HG03025 (cell line): Measurements from ENCODE around the gene ETV2.

Source experiments
- ATAC-seq: cut with Tn5 transposase; IDR thresholded peaks from one replicate; pipeline ENCODE4 v1.9.1; 2021; ENCODE audit warnings: mild to moderate bottlenecking, moderate library complexity; ENCODE audit not compliant: unreplicated experiment, low FRiP score

Gene ETV2

DNA sequence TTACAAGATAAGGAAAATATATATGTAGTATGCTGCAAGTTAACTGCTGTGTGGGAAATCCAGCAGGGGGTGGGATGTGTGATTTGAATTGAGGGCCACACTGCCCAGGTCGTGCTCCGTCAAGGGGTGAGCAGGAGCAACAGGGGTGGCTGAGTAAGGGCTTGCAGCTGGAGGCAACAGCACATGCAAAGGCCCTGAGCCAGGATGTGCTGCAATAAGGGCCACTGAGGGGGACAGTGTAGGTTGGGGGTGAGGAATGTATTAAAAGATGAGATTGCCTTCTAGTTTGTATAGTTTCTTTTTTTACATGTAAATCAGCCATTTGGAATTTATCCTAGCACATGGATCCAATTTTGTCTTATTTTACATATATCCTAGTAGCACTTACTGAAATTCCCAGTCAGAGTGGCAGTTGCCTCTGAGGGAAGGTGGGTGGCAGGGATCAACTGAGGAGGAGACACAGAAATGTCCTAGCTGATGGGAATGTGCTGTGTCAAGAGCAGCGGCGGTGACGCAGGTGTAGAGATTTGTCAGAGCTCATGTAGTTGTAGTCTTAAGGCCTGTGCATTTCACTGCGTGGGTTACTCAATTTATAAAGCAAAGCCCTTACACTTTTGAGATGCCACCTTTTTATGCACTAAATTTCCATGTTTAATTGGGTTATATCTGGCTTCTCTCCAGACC is 18.1 kb upstream of the ETV2 start:
- ATAC-seq = no peak

DNA sequence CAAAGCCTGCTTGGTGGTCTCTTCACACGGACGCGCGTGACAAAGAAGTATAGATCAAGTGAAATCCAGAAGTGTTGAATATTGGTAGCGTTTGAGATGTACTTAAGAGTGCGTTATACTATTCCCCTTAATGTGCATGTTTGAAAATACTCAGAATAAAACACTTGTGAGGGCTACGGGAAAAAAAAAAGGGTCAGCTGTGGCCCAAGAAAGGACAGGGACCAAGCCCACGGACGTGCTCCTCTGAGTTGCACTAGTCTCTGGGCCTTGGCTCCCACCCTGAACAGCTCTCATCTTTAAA is 13.3 kb upstream of the ETV2 start:
- ATAC-seq = no peak

DNA sequence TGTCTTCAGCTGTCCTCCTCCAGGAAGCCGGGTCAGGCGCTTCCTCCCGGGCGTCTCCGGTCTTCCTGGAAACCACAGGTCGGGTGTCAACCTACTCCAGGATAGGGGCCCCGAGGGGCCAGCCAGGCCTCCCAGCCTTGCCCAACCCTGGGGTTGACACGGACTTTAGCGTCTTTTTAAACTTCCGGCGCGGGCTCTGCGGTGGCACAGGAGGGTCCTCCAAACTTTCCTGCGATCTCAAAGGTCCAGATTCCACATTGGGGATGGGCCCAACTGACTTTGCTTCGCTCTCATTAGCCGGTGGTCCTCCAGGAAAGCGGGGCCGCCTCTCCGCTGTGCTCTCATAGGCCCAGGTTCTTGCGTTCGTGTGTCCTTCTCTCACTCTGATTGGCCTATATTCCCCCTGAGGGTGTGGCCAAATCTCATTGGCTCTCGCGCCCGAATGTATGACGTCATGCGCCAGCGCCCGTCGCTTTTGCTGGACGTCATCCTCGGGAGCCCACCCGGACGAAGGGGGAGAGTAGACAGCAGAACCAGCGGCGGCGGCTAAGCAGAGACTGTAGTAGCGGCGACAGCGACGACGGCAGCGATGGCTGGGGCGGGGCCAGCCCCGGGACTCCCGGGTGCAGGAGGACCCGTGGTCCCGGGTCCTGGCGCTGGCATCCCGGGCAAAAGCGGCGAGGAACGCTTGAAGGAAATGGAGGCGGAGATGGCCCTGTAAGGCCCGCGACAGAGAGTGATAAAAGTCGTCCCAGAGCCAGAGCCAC is 12.8 kb upstream of the ETV2 start, which contains the start of gene RBM42:
TSS of gene RBM42 (plus strand) at position 472 of the 767 bp plus-strand sequence. CDS start at position 590, 118 bp downstream.
- ATAC-seq = peak; percentile 91

DNA sequence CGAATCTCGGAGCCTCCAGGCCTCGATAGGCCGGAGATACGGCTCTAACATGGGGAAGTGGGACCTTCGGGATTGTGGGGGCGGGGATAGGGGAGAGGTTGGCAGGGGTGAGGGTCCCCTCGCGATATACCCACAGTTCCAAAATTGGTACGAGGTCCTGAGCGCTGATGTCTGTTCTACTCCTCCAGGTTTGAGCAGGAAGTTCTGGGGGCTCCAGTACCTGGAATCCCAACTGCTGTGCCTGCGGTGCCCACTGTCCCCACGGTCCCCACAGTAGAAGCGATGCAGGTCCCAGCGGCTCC is 12.3 kb upstream of the ETV2 start:
- ATAC-seq = no peak

DNA sequence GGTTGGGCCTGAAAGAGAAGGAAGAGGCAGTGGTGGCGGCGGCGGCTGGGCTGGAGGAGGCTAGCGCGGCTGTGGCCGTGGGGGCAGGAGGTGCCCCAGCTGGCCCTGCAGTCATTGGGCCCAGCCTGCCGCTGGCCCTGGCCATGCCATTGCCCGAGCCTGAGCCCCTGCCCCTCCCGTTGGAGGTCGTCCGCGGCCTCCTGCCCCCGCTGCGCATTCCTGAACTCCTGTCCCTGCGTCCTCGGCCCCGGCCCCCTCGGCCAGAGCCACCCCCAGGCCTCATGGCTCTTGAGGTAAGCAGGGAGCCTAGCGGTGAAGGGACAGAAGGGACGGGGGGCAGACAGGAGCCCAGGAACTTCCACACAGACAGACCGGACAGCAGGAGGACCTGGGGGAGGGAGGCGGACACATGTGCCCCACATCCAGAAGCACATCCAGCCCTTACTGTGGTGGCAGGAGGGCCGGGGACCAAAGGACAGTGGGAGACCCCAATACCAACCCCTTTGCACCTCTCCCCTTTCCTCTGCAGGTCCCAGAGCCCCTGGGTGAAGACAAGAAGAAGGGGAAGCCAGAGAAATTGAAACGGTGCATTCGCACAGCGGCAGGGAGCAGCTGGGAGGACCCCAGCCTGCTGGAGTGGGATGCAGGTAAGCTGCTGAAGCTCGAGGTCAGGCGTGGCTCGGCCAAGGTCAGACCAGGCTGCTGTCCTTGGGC is 7.7 kb upstream of the ETV2 start:
- no peak for ATAC-seq

DNA sequence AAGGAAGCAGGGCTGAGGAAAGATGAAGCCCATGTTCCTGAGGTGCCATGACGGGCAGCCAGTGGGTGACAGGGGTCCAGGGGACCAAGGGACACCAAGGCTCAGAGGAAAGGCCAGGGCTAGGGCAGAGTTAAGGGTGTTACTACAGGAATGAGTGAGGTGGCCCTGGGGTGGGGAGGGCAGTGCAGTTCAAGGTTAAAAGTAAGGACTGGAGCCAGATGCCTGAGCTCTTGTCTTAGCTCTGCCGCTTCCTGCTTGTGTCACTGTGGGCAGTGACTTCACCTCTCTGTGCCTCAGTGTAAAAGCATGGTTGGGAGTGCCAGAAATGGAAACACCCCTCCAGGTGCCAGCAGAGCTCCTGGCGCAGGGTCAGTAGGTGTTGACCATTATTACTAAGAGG is 4.9 kb upstream of the ETV2 start:
- no peak for ATAC-seq

DNA sequence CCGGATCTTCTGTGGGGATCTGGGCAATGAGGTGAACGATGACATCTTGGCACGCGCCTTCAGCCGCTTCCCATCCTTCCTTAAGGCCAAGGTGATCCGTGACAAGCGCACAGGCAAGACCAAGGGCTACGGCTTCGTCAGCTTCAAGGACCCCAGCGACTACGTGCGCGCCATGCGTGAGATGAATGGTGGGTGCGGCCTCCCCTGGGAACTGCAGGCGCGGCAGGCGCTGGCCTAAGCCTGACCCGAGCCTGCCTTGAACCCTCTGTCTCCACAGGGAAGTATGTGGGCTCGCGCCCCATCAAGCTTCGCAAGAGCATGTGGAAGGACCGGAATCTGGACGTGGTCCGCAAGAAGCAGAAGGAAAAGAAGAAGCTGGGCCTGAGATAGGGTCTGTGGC is 4.4 kb upstream of the ETV2 start:
- ATAC-seq = no peak

DNA sequence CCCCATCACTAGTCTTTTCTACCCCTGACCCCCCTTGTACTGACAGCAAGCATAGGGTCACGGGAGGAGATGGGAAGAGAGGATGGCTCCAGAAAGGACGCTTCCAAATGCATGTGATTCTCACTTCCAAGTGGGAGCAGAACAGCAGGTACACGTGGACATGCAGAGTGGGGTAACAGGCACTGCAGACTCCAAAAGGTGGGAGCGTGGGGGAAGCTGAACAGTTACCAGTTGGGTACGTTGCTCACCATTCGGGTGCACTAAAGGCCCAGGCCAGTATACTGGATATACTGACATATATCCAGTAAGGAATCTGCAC is 2.3 kb upstream of the ETV2 start:
- ATAC-seq = no peak

DNA sequence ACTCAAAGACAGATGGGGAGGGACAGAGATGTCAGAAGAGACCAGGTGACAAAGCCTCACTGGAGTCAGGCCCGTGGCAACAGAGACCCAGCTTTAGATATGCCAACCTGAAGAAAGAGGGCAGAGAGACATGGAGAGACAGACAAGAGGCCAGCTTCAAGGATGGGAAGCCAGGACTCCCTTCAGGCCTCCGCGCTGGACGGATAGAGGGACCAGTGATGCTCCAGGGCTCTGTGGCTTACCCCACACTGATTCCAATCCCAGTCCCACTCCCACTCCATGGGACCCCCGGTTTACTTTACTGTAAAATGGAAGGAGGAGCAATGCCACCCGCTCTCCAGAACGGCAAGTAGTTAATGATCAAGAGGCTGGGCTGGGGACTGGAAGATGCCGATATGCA is 1.7 kb upstream of the ETV2 start:
- ATAC-seq = no peak

DNA sequence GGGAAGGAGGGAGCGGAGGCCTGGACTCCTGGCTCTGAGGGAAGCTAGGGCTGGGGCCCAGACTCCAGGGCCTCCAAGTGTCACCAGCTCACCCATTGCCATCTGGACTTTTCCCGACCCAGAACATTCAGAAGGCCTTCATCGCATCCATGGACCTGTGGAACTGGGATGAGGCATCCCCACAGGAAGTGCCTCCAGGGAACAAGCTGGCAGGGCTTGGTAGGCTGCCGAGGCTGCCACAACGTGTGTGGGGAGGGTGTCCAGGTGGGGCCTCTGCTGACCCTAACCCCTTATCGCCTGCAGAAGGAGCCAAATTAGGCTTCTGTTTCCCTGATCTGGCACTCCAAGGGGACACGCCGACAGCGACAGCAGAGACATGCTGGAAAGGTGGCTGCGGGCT is 767 bp downstream of the ETV2 start:
- no peak for ATAC-seq

DNA sequence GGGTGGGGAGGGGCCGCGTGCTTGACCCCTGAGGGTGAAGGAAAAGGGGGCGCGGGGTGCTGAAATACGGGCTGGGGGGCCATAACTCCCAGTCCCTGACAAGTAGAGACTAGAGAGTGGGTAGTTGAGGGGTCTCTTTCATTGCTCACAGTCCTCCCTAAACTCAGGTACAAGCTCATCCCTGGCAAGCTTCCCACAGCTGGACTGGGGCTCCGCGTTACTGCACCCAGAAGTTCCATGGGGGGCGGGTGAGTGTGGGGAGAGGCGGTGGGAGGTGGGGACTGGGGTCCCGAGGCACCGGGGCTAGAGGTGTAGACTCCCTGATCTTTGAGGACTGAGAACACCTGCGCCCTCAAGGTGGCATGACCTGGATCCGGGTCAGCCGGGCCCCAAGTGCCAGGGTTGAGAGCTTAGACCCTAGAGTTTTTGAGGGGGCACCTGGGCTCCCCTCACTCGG is 1.3 kb downstream of the ETV2 start:
- ATAC-seq = no peak

DNA sequence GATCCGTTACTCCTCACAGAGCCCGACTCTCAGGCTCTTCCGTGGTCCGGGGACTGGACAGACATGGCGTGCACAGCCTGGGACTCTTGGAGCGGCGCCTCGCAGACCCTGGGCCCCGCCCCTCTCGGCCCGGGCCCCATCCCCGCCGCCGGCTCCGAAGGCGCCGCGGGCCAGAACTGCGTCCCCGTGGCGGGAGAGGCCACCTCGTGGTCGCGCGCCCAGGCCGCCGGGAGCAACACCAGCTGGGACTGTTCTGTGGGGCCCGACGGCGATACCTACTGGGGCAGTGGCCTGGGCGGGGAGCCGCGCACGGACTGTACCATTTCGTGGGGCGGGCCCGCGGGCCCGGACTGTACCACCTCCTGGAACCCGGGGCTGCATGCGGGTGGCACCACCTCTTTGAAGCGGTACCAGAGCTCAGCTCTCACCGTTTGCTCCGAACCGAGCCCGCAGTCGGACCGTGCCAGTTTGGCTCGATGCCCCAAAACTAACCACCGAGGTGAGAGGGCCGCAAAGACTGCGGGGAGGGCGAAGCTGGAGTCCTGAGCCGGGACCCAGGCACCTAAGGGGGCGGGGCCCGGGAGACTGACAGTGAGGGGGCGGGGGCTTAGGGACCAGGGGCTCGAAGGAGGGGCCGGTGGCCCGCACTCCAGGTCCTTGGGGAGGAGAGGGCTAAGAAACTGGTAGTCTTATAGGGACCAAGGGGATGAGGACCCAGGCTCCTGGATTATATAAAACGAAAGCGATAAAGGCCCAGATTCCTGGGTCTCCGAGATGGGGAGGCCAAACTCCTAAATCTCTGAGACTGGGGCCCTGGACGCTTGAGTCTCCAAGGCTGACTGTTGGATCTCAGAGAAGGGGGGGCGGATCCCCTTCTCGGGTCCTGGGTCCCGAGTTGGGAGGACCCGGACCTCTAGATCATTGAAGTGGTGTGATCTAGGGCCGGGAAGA is 2.0 kb downstream of the ETV2 start:
- no peak for ATAC-seq

DNA sequence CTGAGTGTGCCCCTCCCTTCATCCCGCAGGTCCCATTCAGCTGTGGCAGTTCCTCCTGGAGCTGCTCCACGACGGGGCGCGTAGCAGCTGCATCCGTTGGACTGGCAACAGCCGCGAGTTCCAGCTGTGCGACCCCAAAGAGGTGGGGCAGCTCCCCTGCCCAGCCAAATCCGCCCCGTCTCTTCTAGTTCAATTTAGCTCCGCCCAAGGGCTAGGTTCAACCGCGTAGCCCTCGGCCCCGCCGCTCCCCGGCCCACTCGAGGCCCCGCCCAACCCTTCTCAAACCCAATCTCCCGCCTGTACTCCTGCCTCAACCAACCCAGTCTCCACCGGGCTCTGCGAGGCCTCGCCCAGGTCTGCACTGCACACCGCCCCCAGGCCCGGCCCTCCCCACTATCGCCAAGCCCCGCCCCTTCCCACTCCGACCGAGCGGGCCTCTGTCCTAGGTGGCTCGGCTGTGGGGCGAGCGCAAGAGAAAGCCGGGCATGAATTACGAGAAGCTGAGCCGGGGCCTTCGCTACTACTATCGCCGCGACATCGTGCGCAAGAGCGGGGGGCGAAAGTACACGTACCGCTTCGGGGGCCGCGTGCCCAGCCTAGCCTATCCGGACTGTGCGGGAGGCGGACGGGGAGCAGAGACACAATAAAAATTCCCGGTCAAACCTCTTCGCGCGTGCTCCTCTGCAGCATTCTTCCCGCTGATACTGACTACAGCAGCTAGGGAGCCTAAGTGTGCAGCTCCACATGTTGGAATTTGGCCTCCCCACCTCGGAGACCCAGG is 2.9 kb downstream of the ETV2 start:
- peak; percentile 60 for ATAC-seq

DNA sequence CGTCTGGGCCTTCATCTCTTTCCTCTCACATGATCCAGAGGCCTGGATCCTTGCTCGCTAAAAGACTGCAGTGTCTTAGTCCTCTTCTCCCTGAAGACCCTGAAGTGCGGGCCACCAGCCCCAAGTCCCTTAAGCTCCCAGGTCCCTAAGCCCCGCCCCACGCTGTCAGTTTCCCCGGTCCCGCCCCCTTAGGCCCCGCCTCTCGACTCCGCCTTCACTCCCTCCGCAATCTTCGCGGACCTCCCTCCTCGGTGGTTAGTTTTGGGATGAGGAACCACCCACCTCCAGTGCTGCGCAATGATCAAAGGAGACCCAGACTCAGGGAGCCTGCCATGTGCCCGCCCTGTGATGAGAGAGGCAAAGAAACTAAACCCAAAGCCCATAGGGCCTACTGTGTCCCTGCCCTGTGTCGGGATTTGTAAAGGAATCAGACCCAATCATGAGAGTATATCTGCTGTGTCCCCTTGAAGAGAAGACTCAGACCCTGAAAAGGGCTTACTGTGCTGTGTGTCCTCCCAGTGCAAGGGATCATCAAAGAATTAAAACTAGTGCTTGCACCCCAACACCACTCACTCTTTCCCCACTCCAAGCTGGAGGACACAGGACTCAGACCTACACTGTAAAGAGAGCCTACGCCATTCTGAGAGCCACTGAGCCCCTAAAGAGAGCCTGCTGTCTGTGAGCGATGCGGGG is 3.6 kb downstream of the ETV2 start:
- ATAC-seq = no peak

DNA sequence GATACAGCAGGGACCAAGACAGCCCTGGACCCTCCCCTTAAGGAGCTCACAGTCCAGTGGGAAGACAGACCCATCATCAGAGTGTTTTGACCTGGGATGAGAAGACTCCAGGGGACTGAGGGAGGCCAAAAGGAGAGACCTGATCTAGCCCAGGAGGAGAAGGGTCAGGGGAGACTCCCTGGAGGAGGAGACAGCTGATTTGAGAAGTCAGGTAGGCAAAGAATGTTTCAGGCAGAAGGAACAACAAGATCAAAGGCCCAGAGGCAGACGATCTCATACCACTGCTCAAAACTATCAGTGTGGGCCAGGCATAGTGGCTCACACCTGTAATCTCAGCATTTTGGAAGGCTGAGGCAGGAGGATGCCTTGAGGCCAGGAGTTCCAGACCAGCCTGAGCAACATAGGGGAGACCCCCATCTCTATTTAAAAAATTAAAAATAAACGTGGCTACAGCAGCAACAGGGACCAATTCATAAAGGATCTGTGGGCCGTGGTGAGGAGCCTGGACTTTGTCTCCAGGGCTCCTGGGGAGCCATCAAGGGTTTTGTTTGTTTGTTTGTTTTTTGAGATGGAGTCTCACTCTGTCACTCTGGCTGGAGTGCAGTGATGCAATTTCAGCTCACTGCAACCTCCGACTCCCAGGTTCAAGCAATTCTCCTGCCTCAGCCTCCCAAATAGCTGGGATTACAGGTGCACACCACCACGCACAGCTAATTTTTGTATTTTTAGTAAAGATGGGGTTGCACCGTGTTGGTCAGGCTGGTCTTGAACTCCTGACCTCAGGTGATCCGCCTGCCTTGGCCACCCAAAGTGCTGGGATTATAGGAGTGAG is 4.4 kb downstream of the ETV2 start:
- ATAC-seq = no peak

DNA sequence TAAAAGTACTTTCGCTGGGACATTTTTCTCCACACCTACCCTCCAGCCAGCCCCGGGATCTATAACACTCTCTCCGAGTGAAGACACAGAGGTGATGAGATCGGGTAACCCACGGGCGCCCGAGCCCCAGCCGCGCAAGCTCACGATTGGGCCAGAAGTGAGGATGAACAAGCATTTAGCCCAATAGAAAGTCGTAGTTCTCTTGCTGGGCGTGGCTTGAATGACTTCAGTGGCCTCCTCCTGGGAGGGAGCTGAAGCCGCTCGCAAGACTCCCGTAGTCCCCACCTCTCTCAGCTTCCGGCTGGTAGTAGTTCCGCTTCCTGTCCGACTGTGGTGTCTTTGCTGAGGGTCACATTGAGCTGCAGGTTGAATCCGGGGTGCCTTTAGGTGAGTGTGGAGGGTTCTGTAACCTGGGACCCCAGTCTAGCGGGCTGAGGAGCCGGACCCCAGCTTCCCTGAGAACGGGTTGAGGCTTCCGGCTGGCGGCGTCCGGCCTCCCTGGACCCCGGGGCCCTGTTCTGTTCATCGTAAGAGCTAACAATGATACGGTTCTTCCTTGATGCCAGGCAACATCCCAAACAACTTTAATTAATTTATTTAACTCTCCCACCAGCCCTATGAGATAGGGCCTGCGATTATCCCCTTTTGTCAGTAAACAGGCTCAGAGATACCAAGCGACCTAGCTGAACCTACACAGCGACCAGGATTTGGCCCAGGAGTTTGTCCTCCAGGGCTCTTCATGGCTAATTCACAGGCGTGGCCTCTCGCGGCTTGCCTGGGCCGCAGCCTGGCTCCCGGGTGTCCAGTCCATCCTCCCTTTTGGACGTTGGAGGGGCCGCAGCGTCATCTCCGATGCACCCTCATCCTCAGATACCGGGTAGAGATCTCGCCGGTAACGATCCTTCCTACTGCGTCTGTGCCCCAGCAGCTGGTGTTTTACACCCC is 6.7 kb downstream of the ETV2 start, which contains the start of gene COX6B1:
TSS of gene COX6B1 (plus strand) at position 307 of the 945 bp plus-strand sequence. CDS start 2,921 bp downstream, outside the sequence.
- ATAC-seq = peak; percentile 37

DNA sequence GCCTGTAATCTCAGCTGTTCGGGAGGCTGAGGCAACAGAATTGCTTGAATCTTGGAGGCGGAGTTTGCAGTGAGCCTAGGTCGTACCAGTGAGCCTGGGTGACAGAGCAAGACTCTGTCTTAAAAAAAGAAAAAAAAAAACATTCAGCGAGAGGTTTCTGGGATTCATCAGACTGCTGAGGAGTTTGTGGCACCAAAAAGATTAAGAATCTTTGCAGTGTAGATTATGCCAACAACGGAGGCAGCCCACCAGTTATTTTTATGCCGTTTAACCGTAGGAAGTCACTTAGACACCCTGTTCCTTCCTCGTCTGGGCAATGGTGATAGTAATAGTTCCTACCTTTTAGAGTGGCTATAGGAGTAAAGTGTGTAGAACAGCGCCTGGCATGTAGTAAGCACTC is 9.0 kb downstream of the ETV2 start:
- no peak for ATAC-seq
